K562 (cell line): Measurements from ENCODE around the gene ANKRD1. TPM values are rescaled to one million over a fixed set of nuclear protein-coding genes. Genes with fewer than 3 reads are reported as not detected.

Experiments
- CEBPB ChIP-seq: fragments of 450-650 bp; IDR thresholded peaks from 2 replicates; pipeline ENCODE4 v1.6.1; 2016; ENCODE audit warnings: missing genetic modification characterization, missing compliant biosample characterization
- COPS2 ChIP-seq: fragments of 450-650 bp; conservative IDR thresholded peaks from 2 replicates; pipeline ENCODE4 v1.6.1; 2016; ENCODE audit warnings: mild to moderate bottlenecking, moderate library complexity
- CREB3L1 ChIP-seq: fragments of 450-650 bp; IDR thresholded peaks from 2 replicates; pipeline ENCODE4 v1.6.1; 2014; ENCODE audit warnings: low read depth, mild to moderate bottlenecking, moderate library complexity, borderline replicate concordance
- JUND ChIP-seq, 2 experiments: IDR thresholded peaks; 2 replicates in 1 of 2; 3 replicates in 1 of 2; pipeline ENCODE4 v1.6.1; 2011; ENCODE audit warnings: borderline replicate concordance in 2 of 2, low read depth in 2 of 2, low read length in 2 of 2, improper control_type of control experiment in 1 of 2, missing biosample characterization in 1 of 2, missing genetic modification characterization in 1 of 2, missing genetic modification reagents in 1 of 2
- KLF16 ChIP-seq: IDR thresholded peaks from 2 replicates; pipeline ENCODE4 v1.6.1; 2016; ENCODE audit warnings: antibody characterized with exemption
- NFE2 ChIP-seq: IDR thresholded peaks from 2 replicates; pipeline ENCODE4 v1.6.1; 2014; ENCODE audit warnings: antibody characterized with exemption, low read depth
- PBX2 ChIP-seq, 2 experiments: IDR thresholded peaks in 1 of 2; conservative IDR thresholded peaks in 1 of 2; 2 replicates each; pipeline ENCODE4 v1.6.1; 2016; ENCODE audit warnings: low read depth in 2 of 2, mild to moderate bottlenecking in 1 of 2, missing compliant biosample characterization in 1 of 2, missing genetic modification characterization in 1 of 2, moderate library complexity in 1 of 2
- RHOXF2B ChIP-seq: fragments of 250-450 bp; sonication (Bioruptor Pico); conservative IDR thresholded peaks from 2 replicates; pipeline ENCODE4 v1.5.1; 2021
- SAP30 ChIP-seq: fragments of 200-600 bp; sonication (generic); IDR thresholded peaks from 2 replicates; pipeline ENCODE4 v1.6.1; 2012; ENCODE audit warnings: borderline replicate concordance, low read depth, mild to moderate bottlenecking, moderate library complexity, low read length, control low read depth, inconsistent platforms; ENCODE audit not compliant: insufficient read depth, poor library complexity, severe bottlenecking
- SETDB1 ChIP-seq: IDR thresholded peaks from one replicate; pipeline ENCODE4 v1.6.1; 2012; ENCODE audit warnings: low read length, control low read depth, inconsistent platforms
- SREBF2 ChIP-seq: sonication (generic); formaldehyde crosslinking; IDR thresholded peaks from 2 replicates; pipeline ENCODE4 v1.4.0; 2020; ENCODE audit warnings: mild to moderate bottlenecking, missing genetic modification reagents
- YY1 ChIP-seq, 3 experiments: IDR thresholded peaks; 2 replicates each; pipeline ENCODE4 v1.6.1; 2011; ENCODE audit warnings: low read length in 2 of 3, mild to moderate bottlenecking in 2 of 3, moderate library complexity in 2 of 3, borderline replicate concordance in 1 of 3, control low read depth in 1 of 3, low read depth in 1 of 3; ENCODE audit not compliant: insufficient read depth in 3 of 3, insufficient replicate concordance in 2 of 3, control insufficient read depth in 1 of 3, insufficient read length in 1 of 3; ENCODE audit errors: extremely low read depth in 1 of 3
- ZNF175 ChIP-seq: fragments of 200-800 bp; sonication (Bioruptor generic); IDR thresholded peaks from 2 replicates; pipeline ENCODE4 v1.6.1; 2016; ENCODE audit warnings: low read depth, mild to moderate bottlenecking, missing genetic modification characterization, missing compliant biosample characterization
- ZNF277 ChIP-seq: fragments of 250-450 bp; sonication (Bioruptor Pico); IDR thresholded peaks from 2 replicates; pipeline ENCODE4 v1.8.0; 2022; ENCODE audit warnings: inconsistent platforms, mild to moderate bottlenecking, moderate library complexity, borderline replicate concordance
- ZNF316 ChIP-seq: fragments of 450-650 bp; IDR thresholded peaks from 2 replicates; pipeline ENCODE4 v1.6.1; 2016
- polyA plus RNA-seq, 8 experiments: library from polyadenylated mRNA; depleted of rRNA in 4 of 8; stranded (reverse) in 5 of 8; unstranded in 3 of 8; fragments of >200 nt; fragmentation: Nextera tagmentation in 2 of 8; fragmentation: Illumina TruSeq in 1 of 8; extraction: Ambion mirVana in 2 of 8; extraction: Trizol in 1 of 8; gene quantifications; 2 replicates each; pipeline versions ENCODE4 v1.2.1 to v1.2.3, GENCODE V29; 2011 to 2014; ENCODE audit warnings: inconsistent platforms in 1 of 8, missing spikeins in 1 of 8
- total RNA-seq, 7 experiments: library from RNA; depleted of rRNA in 6 of 7; stranded (reverse); fragments of >200 nt in 6 of 7; fragmentation: Illumina TruSeq in 2 of 7; extraction: Trizol in 2 of 7; gene quantifications; 2 replicates each; pipeline versions ENCODE4 v1.2.1 to v1.2.3, GENCODE V29; 2011 to 2021; ENCODE audit warnings: low replicate concordance in 1 of 7
- TF ChIP-seq, protein P1 (sequence below), 2 experiments: fragments of 450-650 bp in 1 of 2; sonication (generic) in 1 of 2; formaldehyde crosslinking in 1 of 2; IDR thresholded peaks in 1 of 2; conservative IDR thresholded peaks in 1 of 2; 2 replicates each; pipeline versions ENCODE4 v1.6.1 to v1.8.1; 2016 to 2023; ENCODE audit warnings: mild to moderate bottlenecking in 2 of 2, moderate library complexity in 2 of 2, inconsistent platforms in 1 of 2, missing genetic modification reagents in 1 of 2

Gene ANKRD1
- total and polyA plus RNA-seq, 9 of the 15 experiments (the other 6 are each of a cell fraction or from before 2014, with no cell fraction given): not detected

GRCh38 chr10:90920986-90921666 lies at the start of gene ANKRD1 (continued):
- TF ChIP-seq JUND (IDR thresholded peaks at IDR 0.05; ENCODE audit: borderline replicate concordance, low read depth, low read length): peak; percentile 24; the same call in 1 of the 2 replicates
- 0 out of 3 replicates have a peak, but pooled peaks have one; percentile 11 for TF ChIP-seq JUND (tag; IDR thresholded peaks at IDR 0.05; ENCODE audit: borderline replicate concordance, low read depth, low read length)
- TF ChIP-seq KLF16: no peak
- peak; percentile 57; the same call in 1 of the 2 replicates for TF ChIP-seq CEBPB
- peak; percentile 46; the same call in 1 of the 2 replicates for TF ChIP-seq ZNF316
- TF ChIP-seq ZNF175 (CRISPR knock-in tag): no peak
- no peak for TF ChIP-seq RHOXF2B (CRISPR knock-in tag)
- TF ChIP-seq ZNF277 (CRISPR knock-in tag): no peak
- no peak for TF ChIP-seq YY1 (IDR thresholded peaks at IDR 0.05; ENCODE audit: borderline replicate concordance in 1 of 3, control insufficient read depth in 1 of 3, extremely low read depth in 1 of 3, insufficient read depth in 3 of 3, insufficient read length in 1 of 3, insufficient replicate concordance in 2 of 3, low read depth in 1 of 3, low read length in 2 of 3)
- TF ChIP-seq SREBF2 (CRISPR knock-in tag): no peak
- TF ChIP-seq PBX2 (CRISPR knock-in tag; IDR thresholded peaks at IDR 0.05; ENCODE audit: low read depth): no peak
- peak; percentile 77 for TF ChIP-seq PBX2 (tag; conservative IDR thresholded peaks at IDR 0.05; ENCODE audit: low read depth)
- no peak for TF ChIP-seq SAP30
- TF ChIP-seq CREB3L1: no peak
- TF ChIP-seq, protein P1, sequence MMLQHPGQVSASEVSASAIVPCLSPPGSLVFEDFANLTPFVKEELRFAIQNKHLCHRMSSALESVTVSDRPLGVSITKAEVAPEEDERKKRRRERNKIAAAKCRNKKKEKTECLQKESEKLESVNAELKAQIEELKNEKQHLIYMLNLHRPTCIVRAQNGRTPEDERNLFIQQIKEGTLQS (IDR thresholded peaks at IDR 0.05): peak; percentile 71
- TF ChIP-seq, protein P1 (CRISPR knock-in tag; conservative IDR thresholded peaks at IDR 0.05): no peak
- TF ChIP-seq NFE2: peak; percentile 34; the same call in 1 of the 2 replicates
- no peak for TF ChIP-seq COPS2
- no peak for TF ChIP-seq SETDB1
